GM12875 (cell line): Measurements from ENCODE around the gene VTCN1.

Experiments
- H3K4me3 ChIP-seq: one replicate; pipeline ENCODE4 v1.5.1; 2011; ENCODE audit warnings: low read depth, low read length, control low read depth
- CTCF ChIP-seq: IDR thresholded peaks from 2 replicates; pipeline ENCODE4 v1.5.1; 2011; ENCODE audit warnings: low read depth, mild to moderate bottlenecking, control low read depth, inconsistent platforms, low read length, moderate library complexity, borderline replicate concordance; ENCODE audit not compliant: insufficient read depth

VTCN1 gene

GRCh38 chr1:117240547-117240946 is 29.8 kb upstream of the VTCN1 start:
- H3K4me3 ChIP-seq, result no peak overlapping the region
- no peak for TF ChIP-seq CTCF

GRCh38 chr1:117239467-117239866 is 28.7 kb upstream of the VTCN1 start:
- no peak overlapping the region for H3K4me3 ChIP-seq
- no peak for TF ChIP-seq CTCF

DNA sequence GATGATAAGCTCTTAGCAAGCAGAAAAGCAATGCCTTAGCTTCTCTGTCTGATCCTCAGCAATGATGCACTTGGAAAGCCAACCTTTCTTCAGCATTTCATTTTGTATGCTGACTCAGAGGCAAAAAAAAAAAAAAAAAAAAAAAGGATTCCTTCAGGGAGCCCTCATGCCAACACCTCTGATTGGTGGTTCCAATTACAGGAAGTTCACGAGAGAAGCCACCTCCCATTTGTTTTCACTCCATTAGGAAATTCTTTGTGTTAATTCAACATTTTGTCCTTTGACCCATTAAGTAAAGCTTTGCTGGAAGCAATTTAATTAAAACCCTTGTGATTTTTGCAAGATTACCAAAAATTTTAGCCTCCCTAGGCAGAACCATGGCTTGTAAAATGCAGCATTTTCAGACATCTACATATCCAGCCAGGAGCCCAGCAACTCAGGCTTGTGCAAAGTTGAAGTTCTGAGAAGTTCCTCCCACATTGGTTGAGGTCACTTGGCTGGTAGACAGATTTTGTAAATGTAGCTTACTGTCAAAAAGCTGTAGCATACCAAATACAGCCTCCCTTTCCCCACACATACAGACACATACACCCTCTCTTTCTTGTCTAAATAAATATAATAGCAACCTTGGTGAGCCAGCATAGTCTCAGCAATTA is 27.1 kb upstream of the VTCN1 start:
- TF ChIP-seq CTCF, result no peak
- H3K4me3 ChIP-seq, result no peak overlapping the region

- TF ChIP-seq CTCF, result no peak
- H3K4me3 ChIP-seq, result no peak overlapping the region
These were observed 25.2 kb upstream of the VTCN1 start for GRCh38 chr1:117235863-117236465.

DNA sequence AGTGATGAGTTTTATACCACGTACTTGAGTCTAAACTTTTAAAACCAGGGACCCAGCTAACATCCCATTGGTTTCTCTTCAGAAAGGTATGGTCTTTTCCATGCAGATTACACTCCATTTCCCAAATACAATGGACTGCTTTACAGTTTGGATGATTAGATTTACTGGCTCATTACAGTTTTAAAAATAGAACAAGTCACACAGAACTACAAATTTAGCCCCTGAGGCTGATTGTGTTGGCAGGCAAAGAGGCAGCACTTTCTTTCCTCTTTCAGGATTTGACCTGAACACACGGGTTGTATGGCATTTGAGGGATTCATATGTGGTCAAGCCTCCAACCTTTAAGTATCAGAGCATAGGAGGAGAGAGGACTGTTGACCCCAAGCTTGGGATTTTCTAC is 21.8 kb upstream of the VTCN1 start:
- TF ChIP-seq CTCF, result no peak
- no peak overlapping the region for H3K4me3 ChIP-seq

- no peak overlapping the region for H3K4me3 ChIP-seq
- TF ChIP-seq CTCF, result no peak
These were observed 21.1 kb upstream of the VTCN1 start for GRCh38 chr1:117231748-117232373.

DNA sequence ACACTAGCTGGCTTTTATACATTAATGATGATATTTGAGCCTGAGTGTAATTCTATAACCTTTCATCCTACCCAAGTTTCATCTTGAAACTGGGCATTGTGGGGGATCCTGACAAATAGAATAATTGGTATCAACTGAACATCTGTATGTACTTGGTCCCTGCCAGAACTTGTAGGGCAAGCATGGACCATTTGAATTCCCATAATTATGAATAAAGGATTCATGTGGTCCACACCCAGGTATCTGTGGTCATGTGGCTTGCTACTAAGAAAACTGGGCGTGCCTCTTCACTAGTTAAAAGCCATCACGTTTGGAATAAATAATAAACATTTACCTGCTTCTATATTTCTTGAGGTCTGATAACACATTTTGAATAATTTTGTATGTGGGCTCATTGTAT is 20.6 kb upstream of the VTCN1 start:
- no peak overlapping the region for H3K4me3 ChIP-seq
- no peak for TF ChIP-seq CTCF
